GM13976 (cell line): ENCODE results near the gene SPRN.

Source experiments
- DNase-seq: peaks from one replicate; pipeline ENCODE4 v3.0.0; 2012; ENCODE audit warnings: low spot score
- CTCF ChIP-seq: IDR thresholded peaks from 2 replicates; pipeline ENCODE4 v1.5.1; 2012; ENCODE audit warnings: borderline replicate concordance, mild to moderate bottlenecking; ENCODE audit not compliant: insufficient read depth; ENCODE audit errors: extremely low read depth, missing control alignments, control extremely low read depth
- in situ Hi-C: fragments of 300-500 bp; cut with MboI; formaldehyde crosslinking; loops from one replicate; pipeline ENCODE4 v1.12.0; 2022; ENCODE audit warnings: low sequenced_read_pairs, mixed read lengths, inconsistent platforms; ENCODE audit not compliant: unreplicated experiment

Gene SPRN

GRCh38 chr10:133375357-133376115 lies 48.9 kb downstream of the SPRN start:
- in situ Hi-C loops: no loop called here
- TF ChIP-seq CTCF: no peak
- no peak for DNase-seq

GRCh38 chr10:133373174-133374090 lies 51.0 kb downstream of the SPRN start, which contains the start of gene ECHS1:
TSS of gene ECHS1 (minus strand) at chr10:133373354. CDS start at chr10:133373333, 21 bp downstream.
- peak; percentile 100 for DNase-seq
- in situ Hi-C loops: no loop called here
- no peak for TF ChIP-seq CTCF

- TF ChIP-seq CTCF: no peak
- no peak for DNase-seq
- in situ Hi-C loops: no loop called here
These were observed 51.9 kb downstream of the SPRN start for GRCh38 chr10:133372507-133372906.
